ENCODE measurements around the gene FOXC1. TPM values are rescaled to one million over a fixed set of nuclear protein-coding genes. Genes with fewer than 3 reads are reported as not detected.

The FOXC1 gene
- total RNA-seq, 6 donors from 2014 or later: 0.22 to 5.5 (median 2.2) TPM

GRCh38 chr6:1644516-1645060, 34.9 kb downstream of the FOXC1 start:
- Histone ChIP-seq H3K36me3 (no peaks in the 10 kb centered on the region), H3K4me1 (no peaks in the 10 kb centered on the region), H3K9me3 (no peaks in the 10 kb centered on the region), H3K27me3 (no peaks in the 10 kb centered on the region), H3K4me3 (no peak overlapping the region), H3K27ac (no peak overlapping the region)
- ATAC-seq (ENCODE audit: low FRiP score in 2 of 2) (no peak), DNase-seq (no peak)
- TF ChIP-seq POLR2AphosphoS5 (IDR thresholded peaks at IDR 0.05) (no peak), POLR2A (IDR thresholded peaks at IDR 0.05) (no peak), CTCF (IDR thresholded peaks at IDR 0.05) (no peak), EP300 (IDR thresholded peaks at IDR 0.05) (no peak)
- 84 to 93% methylated on average over 12 of the region's 12 CpGs for WGBS, 2 donors

- TF ChIP-seq POLR2AphosphoS5 (IDR thresholded peaks at IDR 0.05) (no peak), EP300 (IDR thresholded peaks at IDR 0.05) (no peak), POLR2A (IDR thresholded peaks at IDR 0.05) (no peak), CTCF (IDR thresholded peaks at IDR 0.05) (no peak)
- Histone ChIP-seq H3K27ac (no peak overlapping the region), H3K4me3 (no peak overlapping the region), H3K27me3 (no peaks in the 10 kb centered on the region), H3K9me3 (no peaks in the 10 kb centered on the region), H3K36me3 (no peaks in the 10 kb centered on the region), H3K4me1 (no peaks in the 10 kb centered on the region)
- 91 to 92% methylated on average over 14 of the region's 14 CpGs for WGBS, 2 donors
- ATAC-seq (ENCODE audit: low FRiP score in 2 of 2) (no peak), DNase-seq (peak in 1 of 2 donors; percentile 53)
Observed at GRCh38 chr6:1645466-1646185, 35.9 kb downstream of the FOXC1 start.

GRCh38 chr6:1651362-1651761, 41.6 kb downstream of the FOXC1 start:
- no peaks in the 10 kb centered on the region for H3K36me3 ChIP-seq
- H3K27ac ChIP-seq: no peak overlapping the region
- no peaks in the 10 kb centered on the region for H3K9me3 ChIP-seq
- 94 to 100% methylated on average over 3 of the region's 3 CpGs for WGBS, 2 donors
- ATAC-seq (ENCODE audit: low FRiP score in 2 of 2): no peak
- H3K4me3 ChIP-seq: no peak overlapping the region
- TF ChIP-seq EP300 (IDR thresholded peaks at IDR 0.05) (no peak), POLR2A (IDR thresholded peaks at IDR 0.05) (no peak), POLR2AphosphoS5 (IDR thresholded peaks at IDR 0.05) (no peak), CTCF (IDR thresholded peaks at IDR 0.05) (no peak)
- no peaks in the 10 kb centered on the region for H3K27me3 ChIP-seq
- no peaks in the 10 kb centered on the region for H3K4me1 ChIP-seq
- no peak for DNase-seq

- H3K4me1 ChIP-seq: no peaks in the 10 kb centered on the region
- WGBS, 2 donors: 94 to 97% methylated on average over 10 of the region's 10 CpGs
- DNase-seq (no peak), ATAC-seq (ENCODE audit: low FRiP score in 2 of 2) (no peak)
- no peaks in the 10 kb centered on the region for H3K36me3 ChIP-seq
- H3K9me3 ChIP-seq: no peaks in the 10 kb centered on the region
- no peak overlapping the region for H3K27ac ChIP-seq
- no peaks in the 10 kb centered on the region for H3K27me3 ChIP-seq
- TF ChIP-seq POLR2AphosphoS5 (IDR thresholded peaks at IDR 0.05): no peak
- TF ChIP-seq CTCF (IDR thresholded peaks at IDR 0.05): no peak
- TF ChIP-seq EP300 (IDR thresholded peaks at IDR 0.05): no peak
- no peak for TF ChIP-seq POLR2A (IDR thresholded peaks at IDR 0.05)
- no peak overlapping the region for H3K4me3 ChIP-seq
Observed at GRCh38 chr6:1652842-1653241, 43.1 kb downstream of the FOXC1 start.

DNA sequence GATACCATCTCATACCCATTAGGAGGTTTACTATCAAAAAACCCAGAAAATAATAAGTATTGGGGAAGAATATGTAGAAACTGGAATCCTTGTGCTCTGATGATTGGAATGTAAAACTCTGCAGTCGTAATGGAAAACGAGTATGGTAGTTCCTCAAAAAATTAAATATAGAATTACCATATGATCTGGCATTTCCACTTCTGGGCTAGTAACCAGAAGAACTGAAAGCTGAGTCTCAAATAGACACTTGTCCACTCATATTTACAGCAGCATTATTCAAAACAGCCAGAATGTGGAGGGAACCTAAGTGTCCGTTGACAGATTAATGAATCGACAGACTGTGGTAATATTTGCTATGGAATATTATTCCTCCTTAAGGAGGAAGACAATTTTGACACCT, 44.3 kb downstream of the FOXC1 start:
- Histone ChIP-seq H3K9me3 (no peaks in the 10 kb centered on the region), H3K4me3 (no peak overlapping the region), H3K27me3 (no peaks in the 10 kb centered on the region), H3K27ac (no peak overlapping the region), H3K4me1 (no peaks in the 10 kb centered on the region), H3K36me3 (no peaks in the 10 kb centered on the region)
- ATAC-seq (ENCODE audit: low FRiP score in 2 of 2) (no peak), DNase-seq (no peak)
- 71 to 80% methylated on average over 4 of the region's 4 CpGs for WGBS, 2 donors
- TF ChIP-seq POLR2A (IDR thresholded peaks at IDR 0.05) (no peak), CTCF (IDR thresholded peaks at IDR 0.05) (no peak), POLR2AphosphoS5 (IDR thresholded peaks at IDR 0.05) (no peak), EP300 (IDR thresholded peaks at IDR 0.05) (no peak)
